ENCODE results near the gene IGFALS.

The IGFALS gene

DNA sequence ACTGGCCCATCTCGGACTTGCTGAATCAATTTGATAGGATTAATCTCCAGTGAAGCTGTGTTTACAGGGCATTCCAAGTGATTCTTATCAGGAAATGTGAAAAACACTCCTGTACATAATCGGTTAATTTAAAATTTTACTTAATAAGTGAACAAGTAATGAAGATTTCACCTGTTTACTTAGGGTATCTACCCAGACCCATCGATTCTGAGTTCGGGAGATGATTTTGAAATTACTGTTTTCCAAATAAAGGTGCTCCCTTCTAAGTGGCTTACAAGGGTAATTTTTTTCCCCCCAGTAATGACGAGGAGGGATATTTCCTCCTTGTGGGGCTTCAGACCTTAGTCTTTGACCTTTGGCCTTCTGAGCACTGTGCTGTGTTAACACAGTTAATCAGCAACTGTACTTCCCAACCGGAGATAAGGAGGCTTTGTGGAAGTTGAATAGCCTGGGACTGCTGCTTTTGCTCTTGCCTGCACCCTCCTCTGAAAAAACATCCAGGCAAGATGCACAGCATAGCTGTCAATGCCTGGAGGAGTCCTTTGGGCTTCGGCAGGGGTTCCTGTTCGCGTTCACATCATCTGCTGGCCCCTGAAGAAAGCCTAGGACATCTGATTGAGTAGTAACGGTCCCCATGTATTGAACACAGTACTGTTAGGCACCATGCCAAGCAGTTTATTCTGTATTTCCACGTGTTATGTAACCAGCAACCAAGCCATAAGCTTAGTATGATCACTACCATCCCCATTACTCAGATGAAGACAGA is 35.3 kb upstream of the IGFALS start:
- TF ChIP-seq CTCF (IDR thresholded peaks at IDR 0.05; ENCODE audit: low read depth, low read length, missing control alignments): no peak
- DNase-seq (ENCODE audit: low read depth): no peak
- in situ Hi-C loops (cut with HindIII; ENCODE audit: low sequenced_read_pairs): no loop called here
- peak overlapping the region; percentile 99 for H3K4me3 ChIP-seq (ENCODE audit: low read depth, low read length)

DNA sequence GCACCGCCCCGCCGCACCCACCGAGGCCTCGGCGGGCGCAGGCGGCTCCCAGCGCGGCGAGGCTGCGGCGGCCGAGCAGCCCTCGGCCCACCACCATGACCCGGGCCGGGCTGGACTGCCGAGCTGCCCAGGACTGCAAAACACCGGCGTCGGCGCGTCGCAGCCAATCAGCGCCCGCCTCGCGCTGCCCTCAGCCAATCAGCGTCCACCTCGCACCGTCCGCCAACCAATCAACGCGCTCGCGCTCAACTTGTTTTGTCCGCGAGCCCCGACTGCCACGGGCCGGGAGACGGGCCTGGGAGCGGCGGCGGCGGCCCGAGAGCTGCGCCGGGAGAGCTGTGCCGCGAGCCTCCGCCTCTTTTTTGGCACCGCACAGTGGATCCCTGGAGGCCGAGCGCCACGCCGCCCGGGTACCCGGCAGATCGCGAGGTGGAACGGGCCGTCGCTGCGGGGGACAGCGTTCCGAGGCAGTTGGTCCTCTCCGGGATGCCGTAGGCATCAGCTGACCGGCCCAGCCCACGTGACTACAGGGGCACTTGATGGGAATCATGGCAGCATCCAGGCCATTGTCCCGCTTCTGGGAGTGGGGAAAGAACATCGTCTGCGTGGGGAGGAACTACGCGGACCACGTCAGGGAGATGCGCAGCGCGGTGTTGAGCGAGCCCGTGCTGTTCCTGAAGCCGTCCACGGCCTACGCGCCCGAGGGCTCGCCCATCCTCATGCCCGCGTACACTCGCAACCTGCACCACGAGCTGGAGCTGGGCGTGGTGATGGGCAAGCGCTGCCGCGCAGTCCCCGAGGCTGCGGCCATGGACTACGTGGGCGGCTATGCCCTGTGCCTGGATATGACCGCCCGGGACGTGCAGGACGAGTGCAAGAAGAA is 33.4 kb upstream of the IGFALS start, which contains the start of the genes FAHD1 and HAGH:
Gene FAHD1, plus strand, starts transcription at position 516 of the 883 bp plus-strand sequence. Its CDS starts 33 bp downstream, at position 549.
Gene HAGH, minus strand, starts transcription at position 135 of the 883 bp plus-strand sequence. Its CDS starts 38 bp downstream, at position 97.
- peak; percentile 86 for DNase-seq (ENCODE audit: low read depth)
- no peak for TF ChIP-seq CTCF (IDR thresholded peaks at IDR 0.05; ENCODE audit: low read depth, low read length, missing control alignments)
- H3K4me3 ChIP-seq (ENCODE audit: low read depth, low read length): peak within 1 kb of the TSS; percentile 99
- in situ Hi-C loops (cut with HindIII; ENCODE audit: low sequenced_read_pairs): no loop called here

GRCh38 chr16:1825864-1826690 is 32.6 kb upstream of the IGFALS start:
- H3K4me3 ChIP-seq (ENCODE audit: low read depth, low read length): peak overlapping the region; percentile 99
- DNase-seq (ENCODE audit: low read depth): no peak
- in situ Hi-C loops (cut with HindIII; ENCODE audit: low sequenced_read_pairs): no loop called here
- TF ChIP-seq CTCF (IDR thresholded peaks at IDR 0.05; ENCODE audit: low read depth, low read length, missing control alignments): no peak

GRCh38 chr16:1825381-1825863 is 31.9 kb upstream of the IGFALS start:
- DNase-seq (ENCODE audit: low read depth): no peak
- H3K4me3 ChIP-seq (ENCODE audit: low read depth, low read length): peak overlapping the region; percentile 99
- in situ Hi-C loops (cut with HindIII; ENCODE audit: low sequenced_read_pairs): no loop called here
- no peak for TF ChIP-seq CTCF (IDR thresholded peaks at IDR 0.05; ENCODE audit: low read depth, low read length, missing control alignments)

GRCh38 chr16:1823821-1824220 is 30.3 kb upstream of the IGFALS start:
- no peak for DNase-seq (ENCODE audit: low read depth)
- in situ Hi-C loops (cut with HindIII; ENCODE audit: low sequenced_read_pairs): no loop called here
- no peak for TF ChIP-seq CTCF (IDR thresholded peaks at IDR 0.05; ENCODE audit: low read depth, low read length, missing control alignments)
- H3K4me3 ChIP-seq (ENCODE audit: low read depth, low read length): no peak overlapping the region

- H3K4me3 ChIP-seq (ENCODE audit: low read depth, low read length): no peak overlapping the region
- TF ChIP-seq CTCF (IDR thresholded peaks at IDR 0.05; ENCODE audit: low read depth, low read length, missing control alignments): no peak
- no peak for DNase-seq (ENCODE audit: low read depth)
- in situ Hi-C loops (cut with HindIII; ENCODE audit: low sequenced_read_pairs): no loop called here
Observed at GRCh38 chr16:1822801-1823200, 29.3 kb upstream of the IGFALS start.

Data from astrocyte of the cerebellum (primary cell).